Stimulated activated CD4-positive, alpha-beta T cell treated with anti-CD3 and anti-CD28 coated beads, TNF-alpha, amount 100 ng/mL, for 4 hours (primary cell): ENCODE data around the gene SETD6.
A peak's percentile ranks its signal among the peaks of the same experiment; 100 is the strongest.

Source experiments
- DNase-seq, 3 experiments: peaks; one replicate each; pipeline ENCODE4 v3.0.0-alpha.2; 2020; ENCODE audit warnings: low read depth in 3 of 3

The SETD6 gene

GRCh38 chr16:58507963-58508670 lies 7.2 kb upstream of the SETD6 start:
- DNase-seq = no peak

DNA sequence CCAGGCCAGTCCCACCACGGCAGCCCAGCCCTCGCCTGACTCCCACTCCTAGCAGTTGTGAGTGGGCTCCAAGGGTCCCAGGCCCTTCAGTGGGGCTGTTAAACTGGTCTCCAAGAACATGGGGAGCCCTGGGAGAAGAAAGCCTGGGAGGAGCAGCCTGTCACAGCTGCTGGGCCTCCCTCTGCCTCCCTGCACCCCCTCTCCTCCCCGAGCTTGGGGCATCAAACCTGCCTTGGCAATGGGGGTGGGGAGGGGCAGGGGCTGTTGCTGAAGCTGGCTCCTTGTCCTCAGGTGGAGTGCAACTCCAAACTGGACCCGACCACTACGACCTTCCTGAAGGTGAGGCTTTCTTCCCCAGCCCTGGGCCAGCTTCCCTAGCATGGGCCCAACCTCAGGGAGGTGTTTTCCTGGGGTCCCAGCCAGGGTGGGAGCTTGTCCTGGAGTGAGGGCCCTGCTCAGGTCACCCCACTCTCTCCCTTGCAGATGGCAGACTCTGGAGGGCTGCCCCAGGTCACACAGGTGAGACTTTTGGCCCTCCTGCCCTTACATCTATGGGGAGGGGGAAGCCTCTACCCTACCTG lies 6.6 kb upstream of the SETD6 start:
- no peak for DNase-seq

- no peak for DNase-seq
Observed at GRCh38 chr16:58509256-58510096, 5.8 kb upstream of the SETD6 start.

DNA sequence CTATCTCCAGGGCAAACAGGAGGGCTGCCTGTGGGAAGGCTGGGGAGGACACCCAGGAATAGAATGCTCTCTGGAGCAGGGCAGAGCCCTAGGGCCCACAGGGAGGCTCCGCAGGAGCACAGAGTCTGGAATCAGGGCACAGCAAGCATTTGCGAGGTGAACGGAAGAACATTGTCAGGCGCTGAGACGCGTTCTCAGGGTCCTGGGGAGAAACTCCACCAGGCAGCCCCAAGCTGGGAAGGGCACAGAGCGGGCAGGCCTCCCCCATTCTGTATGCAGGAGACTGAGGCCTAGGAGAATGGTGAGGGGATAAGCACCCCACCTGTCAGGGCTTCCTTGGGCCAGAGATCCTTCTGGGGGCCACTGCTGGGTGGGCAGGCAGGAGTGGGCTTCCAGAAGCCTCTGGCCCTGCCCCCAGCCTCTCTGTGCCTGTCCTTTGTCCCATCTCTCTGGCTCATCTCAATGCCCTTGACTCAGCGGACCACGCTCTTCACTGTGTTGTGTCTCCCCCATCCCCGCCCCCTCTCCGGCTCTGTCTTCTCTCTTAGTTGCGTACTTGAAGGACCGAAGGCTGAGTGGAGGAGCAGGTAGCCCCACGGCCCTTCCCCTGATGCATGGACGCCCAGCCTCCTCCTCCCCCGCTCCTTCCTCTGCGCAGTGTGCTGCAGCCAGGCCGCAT lies 5.1 kb upstream of the SETD6 start:
- no peak for DNase-seq

DNA sequence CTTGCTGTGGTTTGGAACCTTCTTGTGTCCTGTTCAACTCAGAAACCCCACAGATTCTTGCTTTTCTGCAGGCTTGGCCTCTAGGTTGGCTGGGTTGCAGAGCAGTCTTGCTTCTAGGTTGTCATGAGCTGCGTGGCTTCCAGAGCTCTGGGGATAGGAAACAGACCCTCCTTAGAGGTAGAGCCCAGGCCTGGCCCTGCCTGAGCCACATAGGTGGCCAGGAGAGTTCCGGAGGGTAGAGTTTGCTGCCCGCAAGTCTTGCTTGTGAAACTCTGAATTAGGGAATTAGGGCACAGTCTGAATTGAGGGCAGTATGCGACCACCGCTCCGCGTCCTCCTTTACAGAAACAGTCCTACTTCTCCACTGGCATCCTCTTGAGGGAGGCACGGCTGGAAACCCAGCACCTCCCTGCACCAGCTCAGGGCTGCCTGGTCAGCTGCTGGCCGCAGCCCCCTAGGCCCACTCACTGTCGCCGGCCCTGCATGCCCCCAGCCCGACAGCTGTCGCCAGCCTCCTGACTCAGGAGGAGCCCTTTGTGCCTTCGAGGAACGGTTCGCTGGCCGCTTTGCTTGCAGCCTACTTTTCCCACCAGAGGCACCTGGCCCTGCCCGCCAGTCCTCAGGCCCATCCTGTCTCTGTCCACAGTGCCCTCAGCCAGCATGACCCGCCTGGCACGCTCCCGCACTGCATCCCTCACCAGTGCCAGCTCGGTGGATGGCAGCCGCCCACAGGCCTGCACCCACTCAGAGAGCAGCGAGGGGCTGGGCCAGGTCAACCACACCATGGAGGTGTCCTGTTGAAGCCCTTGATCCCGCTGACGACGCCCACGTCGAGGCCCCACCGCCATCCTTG lies 4.3 kb upstream of the SETD6 start:
- DNase-seq = no peak

GRCh38 chr16:58511933-58512815 lies 3.1 kb upstream of the SETD6 start:
- DNase-seq = peak; percentile 68 to 88 (median 79)

GRCh38 chr16:58513874-58514273 lies 1.4 kb upstream of the SETD6 start:
- DNase-seq = no peak

- DNase-seq = no peak
Observed at GRCh38 chr16:58515871-58516767, 802 bp downstream of the SETD6 start.

GRCh38 chr16:58516768-58517107 lies 1.4 kb downstream of the SETD6 start:
- DNase-seq = no peak

DNA sequence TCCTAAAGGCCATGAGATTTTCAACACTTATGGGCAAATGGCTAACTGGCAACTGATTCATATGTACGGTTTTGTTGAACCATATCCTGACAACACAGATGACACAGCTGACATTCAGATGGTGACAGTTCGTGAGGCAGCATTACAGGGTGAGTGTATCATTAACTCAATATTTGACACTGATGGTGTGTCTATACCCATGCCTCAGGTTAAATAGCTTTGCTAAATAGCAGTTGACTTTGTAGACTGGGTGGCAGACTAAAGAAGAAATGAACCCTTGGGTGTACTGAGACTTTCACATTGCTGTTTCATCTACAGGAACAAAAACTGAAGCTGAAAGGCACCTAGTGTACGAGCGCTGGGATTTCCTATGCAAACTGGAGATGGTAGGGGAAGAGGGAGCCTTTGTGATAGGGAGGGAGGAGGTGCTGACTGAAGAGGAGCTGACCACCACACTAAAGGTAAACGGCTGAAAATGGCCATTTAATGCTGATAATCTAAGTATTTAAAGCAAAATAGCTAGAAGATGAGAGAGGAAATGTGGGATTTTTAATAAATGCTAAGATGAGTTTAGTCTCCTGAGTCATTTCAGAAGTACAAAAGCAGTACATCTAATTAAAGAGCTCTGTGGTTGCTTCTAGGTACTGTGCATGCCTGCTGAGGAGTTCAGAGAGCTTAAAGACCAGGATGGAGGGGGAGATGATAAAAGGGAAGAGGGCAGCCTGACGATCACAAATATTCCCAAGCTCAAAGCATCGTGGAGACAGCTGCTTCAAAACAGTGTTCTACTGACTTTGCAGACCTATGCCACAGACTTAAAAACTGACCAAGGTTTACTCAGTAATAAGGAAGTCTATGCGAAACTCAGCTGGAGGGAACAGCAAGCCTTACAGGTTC lies 3.0 kb downstream of the SETD6 start:
- no peak for DNase-seq

- DNase-seq = no peak
Observed at GRCh38 chr16:58518980-58519368, 3.7 kb downstream of the SETD6 start.

DNA sequence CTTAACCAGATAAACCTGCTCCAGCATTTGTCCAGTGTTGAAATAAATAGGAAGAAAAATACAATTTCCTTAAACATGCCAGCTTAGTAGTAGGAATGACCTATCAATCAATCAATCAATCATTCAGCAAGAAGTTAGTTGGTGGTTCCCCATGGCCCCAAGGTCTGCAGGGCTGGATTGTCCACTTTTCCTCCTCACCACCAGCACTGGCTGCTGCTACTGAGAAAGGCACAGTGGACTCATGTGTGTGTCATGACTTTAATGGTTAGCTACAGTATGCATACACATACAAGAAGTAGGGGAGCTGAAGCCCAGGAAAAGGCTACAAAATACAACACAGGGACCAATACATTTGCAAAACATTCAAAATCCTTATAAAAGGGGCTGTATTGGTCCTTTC lies 4.4 kb downstream of the SETD6 start:
- no peak for DNase-seq

- DNase-seq = no peak
Observed at GRCh38 chr16:58530179-58530578, 14.9 kb downstream of the SETD6 start.

- DNase-seq = no peak
Observed at GRCh38 chr16:58532414-58532813, 17.1 kb downstream of the SETD6 start.

GRCh38 chr16:58533751-58534470 lies 18.6 kb downstream of the SETD6 start:
- no peak for DNase-seq

DNA sequence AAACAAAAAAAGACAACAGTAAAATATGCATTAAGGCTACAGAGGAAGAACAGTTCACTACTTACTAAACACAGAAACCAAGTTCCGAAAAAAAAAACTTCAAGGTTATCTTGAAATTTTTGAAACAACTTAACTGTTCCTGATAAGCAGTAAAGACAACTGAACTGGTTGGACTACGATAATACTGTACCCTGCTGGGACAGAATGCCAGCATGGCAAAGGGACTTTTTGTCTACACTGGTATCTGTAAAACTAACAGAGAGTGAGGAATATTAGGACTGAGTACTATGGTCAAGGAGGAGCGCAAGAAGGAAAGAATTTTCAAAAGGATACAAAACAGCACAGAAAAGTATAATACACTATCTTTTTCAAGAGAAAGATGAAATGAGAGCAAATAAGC lies 19.8 kb downstream of the SETD6 start:
- no peak for DNase-seq

DNA sequence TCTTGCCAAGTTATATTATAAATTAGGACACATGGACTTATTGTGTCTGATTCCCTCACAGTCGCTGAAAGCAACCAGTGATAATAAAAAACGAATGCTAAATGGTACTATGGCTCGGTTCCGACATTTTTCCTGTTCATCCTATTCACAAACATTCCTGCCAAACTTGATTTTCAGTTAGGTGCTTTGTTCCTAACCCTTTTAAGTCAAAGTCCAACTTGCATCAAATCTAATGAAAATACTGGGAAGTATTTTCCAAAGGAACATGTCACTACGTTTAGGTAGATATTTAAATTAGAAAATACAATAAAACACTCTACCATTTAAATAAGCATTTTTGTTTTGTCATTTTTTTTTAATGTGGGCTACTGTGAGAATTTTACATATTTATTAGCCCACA lies 21.0 kb downstream of the SETD6 start:
- DNase-seq = no peak
